IMR-90 (cell line): ENCODE results near the gene C7.

Experiments
- BHLHE40 ChIP-seq: fragments of 150-350 bp; IDR thresholded peaks from 2 replicates; pipeline ENCODE4 v1.6.1; 2016; ENCODE audit warnings: mild to moderate bottlenecking, low read depth, low read length
- CTCF ChIP-seq: conservative IDR thresholded peaks from 2 replicates; pipeline ENCODE4 v1.5.1; 2012; ENCODE audit warnings: mild to moderate bottlenecking, low read depth, low read length, improper control_type of control experiment
- ELK1 ChIP-seq: fragments of 150-350 bp; IDR thresholded peaks from 2 replicates; pipeline ENCODE4 v1.6.1; 2016; ENCODE audit warnings: low read depth, mild to moderate bottlenecking, low read length, moderate library complexity, borderline replicate concordance
- FOS ChIP-seq: fragments of 150-350 bp; IDR thresholded peaks from 2 replicates; pipeline ENCODE4 v1.6.1; 2016; ENCODE audit warnings: low read depth, low read length
- POLR2A ChIP-seq: IDR thresholded peaks from 2 replicates; pipeline ENCODE4 v1.6.1; 2012; ENCODE audit warnings: mild to moderate bottlenecking, low read depth, low read length
- RAD21 ChIP-seq: IDR thresholded peaks from 2 replicates; pipeline ENCODE4 v1.6.1; 2012; ENCODE audit warnings: low read length, improper control_type of control experiment

GRCh38 chr5:40999966-41000365, 90.7 kb downstream of the C7 start:
- TF ChIP-seq CTCF: no peak
- no peak for TF ChIP-seq POLR2A
- TF ChIP-seq ELK1: no peak
- no peak for TF ChIP-seq RAD21
- TF ChIP-seq FOS: no peak
- no peak for TF ChIP-seq BHLHE40
